Smooth muscle cell (in vitro differentiated cells): ENCODE results near the gene SULT1B1. TPM values are rescaled to one million over a fixed set of nuclear protein-coding genes. Genes with fewer than 3 reads are reported as not detected.

ENCODE experiments used
- DNase-seq: peaks from one replicate; lab custom pipeline; 2025; ENCODE audit not compliant: unreplicated experiment; lab: John Stamatoyannopoulos, UW
- H2AFZ ChIP-seq: fragments of 200-600 bp; sonication (generic); 2 replicates; pipeline ENCODE4 v1.6.0; 2016; ENCODE audit warnings: antibody characterized with exemption, low read depth, mild to moderate bottlenecking
- H3F3A ChIP-seq: fragments of 200-600 bp; sonication (generic); 2 replicates; pipeline ENCODE4 v1.6.0; 2017; ENCODE audit warnings: antibody characterized with exemption, low read depth
- H3K27ac ChIP-seq: fragments of 200-600 bp; sonication (generic); 2 replicates; pipeline ENCODE4 v1.5.1; 2016; ENCODE audit warnings: low read depth, mild to moderate bottlenecking
- H3K27me3 ChIP-seq: fragments of 200-600 bp; sonication (generic); 2 replicates; pipeline ENCODE4 v1.6.1; 2016; ENCODE audit warnings: low read depth, mild to moderate bottlenecking
- H3K36me3 ChIP-seq: fragments of 200-600 bp; sonication (generic); 2 replicates; pipeline ENCODE4 v1.5.1; 2016; ENCODE audit warnings: low read depth
- H3K4me1 ChIP-seq: fragments of 200-600 bp; sonication (generic); 2 replicates; pipeline ENCODE4 v1.5.1; 2016; ENCODE audit warnings: low read depth
- H3K4me2 ChIP-seq: fragments of 200-600 bp; sonication (generic); 2 replicates; pipeline ENCODE4 v1.6.0; 2016; ENCODE audit warnings: mild to moderate bottlenecking
- H3K4me3 ChIP-seq: fragments of 200-600 bp; sonication (generic); 2 replicates; pipeline ENCODE4 v1.5.1; 2016; ENCODE audit warnings: mild to moderate bottlenecking
- H3K79me2 ChIP-seq: fragments of 200-600 bp; sonication (generic); 2 replicates; pipeline ENCODE4 v1.6.0; 2016; ENCODE audit warnings: low read depth, mild to moderate bottlenecking
- H3K9ac ChIP-seq: fragments of 200-600 bp; sonication (generic); 2 replicates; pipeline ENCODE4 v1.6.0; 2016; ENCODE audit warnings: low read depth
- H3K9me3 ChIP-seq: fragments of 200-600 bp; sonication (generic); replicated peaks from 2 replicates; pipeline ENCODE4 v1.5.1; 2016; ENCODE audit warnings: low read depth
- H4K20me1 ChIP-seq: fragments of 200-600 bp; sonication (generic); 2 replicates; pipeline ENCODE4 v1.6.0; 2016; ENCODE audit warnings: low read depth
- WGBS: methylation state at CpG from one replicate; pipeline ENCODE4 v1.1.7; 2016; ENCODE audit warnings: low lambda C conversion rate; 5-methylcytosine and 5-hydroxymethylcytosine counted together
- polyA plus RNA-seq: library from polyadenylated mRNA; unstranded; fragments of >200 nt; fragmentation: Nextera tagmentation; extraction: Ambion mirVana; gene quantifications from 2 replicates; pipeline ENCODE4 v1.2.1, GENCODE V29; 2016
- total RNA-seq: library from RNA; depleted of rRNA; stranded (reverse); fragments of >200 nt; gene quantifications from 2 replicates; pipeline ENCODE4 v1.2.3, GENCODE V29; 2014
- TF ChIP-seq, protein P1 (sequence below): fragments of 200-600 bp; sonication (generic); IDR thresholded peaks from 2 replicates; pipeline ENCODE4 v1.5.1; 2017; ENCODE audit warnings: borderline replicate concordance, mild to moderate bottlenecking, antibody characterized with exemption; ENCODE audit not compliant: insufficient read depth, poor library complexity, severe bottlenecking

Gene SULT1B1
- total and polyA plus RNA-seq, 2 experiments from 2014 or later: not detected

DNA sequence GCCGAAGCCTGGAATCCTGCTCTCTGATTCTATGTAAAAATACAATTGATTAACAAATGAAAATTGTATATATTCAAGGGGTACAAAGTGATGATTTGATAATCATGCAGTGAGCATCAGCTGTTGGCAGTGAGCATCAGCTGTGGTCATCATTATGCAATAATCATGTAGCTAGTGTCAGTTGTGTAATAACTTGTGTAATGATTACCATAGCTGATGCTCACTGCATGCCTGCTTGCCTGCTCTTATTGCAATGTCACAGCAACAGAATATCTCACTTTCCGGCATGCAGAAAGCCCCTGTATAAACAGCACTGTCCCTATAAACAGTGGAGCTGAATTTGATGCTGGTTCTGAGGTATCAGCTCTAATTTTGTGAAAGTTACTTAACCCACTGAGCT, 46.8 kb downstream of the SULT1B1 start:
- Histone ChIP-seq H3F3A (no peaks in the 10 kb centered on the region), H3K9ac (no peak overlapping the region), H2AFZ (no peak overlapping the region), H3K79me2 (no peaks in the 10 kb centered on the region), H3K9me3 (no peaks in the 10 kb centered on the region), H3K27me3 (no peaks in the 10 kb centered on the region), H3K4me3 (no peak overlapping the region), H3K4me2 (no peak overlapping the region), H3K36me3 (no peaks in the 10 kb centered on the region), H3K27ac (no peak overlapping the region), H3K4me1 (no peaks in the 10 kb centered on the region), H4K20me1 (no peaks in the 10 kb centered on the region)
- DNase-seq: no peak
- TF ChIP-seq, protein P1, sequence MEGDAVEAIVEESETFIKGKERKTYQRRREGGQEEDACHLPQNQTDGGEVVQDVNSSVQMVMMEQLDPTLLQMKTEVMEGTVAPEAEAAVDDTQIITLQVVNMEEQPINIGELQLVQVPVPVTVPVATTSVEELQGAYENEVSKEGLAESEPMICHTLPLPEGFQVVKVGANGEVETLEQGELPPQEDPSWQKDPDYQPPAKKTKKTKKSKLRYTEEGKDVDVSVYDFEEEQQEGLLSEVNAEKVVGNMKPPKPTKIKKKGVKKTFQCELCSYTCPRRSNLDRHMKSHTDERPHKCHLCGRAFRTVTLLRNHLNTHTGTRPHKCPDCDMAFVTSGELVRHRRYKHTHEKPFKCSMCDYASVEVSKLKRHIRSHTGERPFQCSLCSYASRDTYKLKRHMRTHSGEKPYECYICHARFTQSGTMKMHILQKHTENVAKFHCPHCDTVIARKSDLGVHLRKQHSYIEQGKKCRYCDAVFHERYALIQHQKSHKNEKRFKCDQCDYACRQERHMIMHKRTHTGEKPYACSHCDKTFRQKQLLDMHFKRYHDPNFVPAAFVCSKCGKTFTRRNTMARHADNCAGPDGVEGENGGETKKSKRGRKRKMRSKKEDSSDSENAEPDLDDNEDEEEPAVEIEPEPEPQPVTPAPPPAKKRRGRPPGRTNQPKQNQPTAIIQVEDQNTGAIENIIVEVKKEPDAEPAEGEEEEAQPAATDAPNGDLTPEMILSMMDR: no peak
- 75% methylated on average over 2 of the region's 2 CpGs for WGBS

DNA sequence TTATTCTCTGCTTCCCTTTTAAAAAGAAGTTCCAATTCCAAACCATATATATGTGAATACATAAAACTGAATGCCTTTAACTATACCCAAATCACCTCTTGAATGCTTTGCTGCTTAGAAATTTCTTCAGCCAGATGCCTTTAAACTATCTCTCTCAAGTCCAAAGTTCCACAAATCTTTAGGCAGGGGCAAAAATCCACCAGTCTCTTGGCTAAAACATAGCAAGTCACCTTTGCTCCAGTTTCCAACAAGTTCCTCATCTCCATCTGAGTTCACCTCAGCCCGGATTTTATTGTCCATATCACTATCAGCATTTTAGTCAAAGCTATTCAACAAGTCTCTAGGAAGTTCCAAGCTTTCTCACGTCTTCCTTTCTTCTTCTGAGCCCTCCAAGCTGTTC, 49.8 kb downstream of the SULT1B1 start:
- Histone ChIP-seq H3K27me3 (no peaks in the 10 kb centered on the region), H3K4me3 (no peak overlapping the region), H4K20me1 (no peaks in the 10 kb centered on the region), H3K36me3 (no peaks in the 10 kb centered on the region), H3K9me3 (no peaks in the 10 kb centered on the region), H3F3A (no peaks in the 10 kb centered on the region), H3K9ac (no peak overlapping the region), H3K27ac (no peak overlapping the region), H2AFZ (no peak overlapping the region), H3K79me2 (no peaks in the 10 kb centered on the region), H3K4me2 (no peak overlapping the region), H3K4me1 (no peaks in the 10 kb centered on the region)
- no peak for DNase-seq
- TF ChIP-seq, protein P1: no peak
- 70% methylated on average over 2 of the region's 2 CpGs for whole genome bisulfite sequencing

DNA sequence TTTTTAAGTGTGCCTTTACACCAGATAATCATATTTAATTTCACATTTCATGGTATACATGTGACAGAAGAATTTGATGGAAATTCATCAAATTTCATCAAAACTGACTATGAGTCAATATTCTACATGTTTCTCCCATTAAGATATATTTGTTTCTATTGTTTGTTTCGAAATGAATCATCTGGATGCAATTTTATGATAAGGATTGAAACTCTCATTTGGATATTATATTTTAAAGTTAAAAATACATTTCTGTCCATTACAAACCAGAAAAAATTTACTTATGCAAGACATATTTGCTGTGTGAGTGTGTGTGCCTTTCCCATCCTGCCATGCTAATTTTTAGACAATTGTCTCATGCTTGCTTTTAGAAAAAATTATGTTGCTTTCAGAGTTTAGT, 52.2 kb downstream of the SULT1B1 start:
- DNase-seq: no peak
- Histone ChIP-seq H3K9ac (no peak overlapping the region), H3K27ac (no peak overlapping the region), H3K36me3 (no peaks in the 10 kb centered on the region), H3F3A (no peaks in the 10 kb centered on the region), H3K4me1 (no peaks in the 10 kb centered on the region), H2AFZ (no peak overlapping the region), H4K20me1 (no peaks in the 10 kb centered on the region), H3K4me3 (no peak overlapping the region), H3K9me3 (no peaks in the 10 kb centered on the region), H3K4me2 (no peak overlapping the region), H3K27me3 (no peaks in the 10 kb centered on the region), H3K79me2 (no peaks in the 10 kb centered on the region)
- WGBS: 95% methylated on average over 1 of the region's 1 CpG
- TF ChIP-seq, protein P1: no peak

DNA sequence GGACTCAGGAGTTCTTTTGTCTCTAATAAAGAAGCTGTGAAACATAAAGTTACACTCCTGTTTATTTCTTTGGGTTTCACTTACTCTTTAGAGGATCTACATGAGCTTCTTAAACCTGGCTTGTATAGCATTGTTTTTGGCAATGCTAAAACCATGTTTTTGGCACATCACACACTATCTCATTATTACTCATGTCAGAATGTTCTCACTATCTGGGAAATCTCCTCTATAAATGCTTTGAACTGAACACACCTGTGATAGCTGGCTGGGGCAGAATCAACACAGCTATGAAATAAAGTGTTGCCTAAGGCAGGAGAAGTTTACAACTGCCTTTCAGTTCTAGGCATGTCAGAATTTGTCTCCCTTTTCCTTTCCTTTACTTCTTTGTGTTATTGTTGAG, 52.6 kb downstream of the SULT1B1 start:
- Histone ChIP-seq H3K4me3 (no peak overlapping the region), H4K20me1 (no peaks in the 10 kb centered on the region), H3K4me1 (no peaks in the 10 kb centered on the region), H3K9ac (no peak overlapping the region), H2AFZ (no peak overlapping the region), H3K27me3 (no peaks in the 10 kb centered on the region), H3F3A (no peaks in the 10 kb centered on the region), H3K79me2 (no peaks in the 10 kb centered on the region), H3K9me3 (no peaks in the 10 kb centered on the region), H3K4me2 (no peak overlapping the region), H3K36me3 (no peaks in the 10 kb centered on the region), H3K27ac (no peak overlapping the region)
- TF ChIP-seq, protein P1: no peak
- no peak for DNase-seq
